Measurements from ENCODE around the gene RAX.
"Not testable (repeated sequence)": the region's sequence is repeated elsewhere in the genome, so short reads cannot be mapped to it uniquely, and the experiment has no call there.

The RAX gene

GRCh38 chr18:59272221-59272888 is 899 bp downstream of the RAX start:
- DNase-seq (ENCODE audit: low read depth), result no peak

GRCh38 chr18:59271606-59272220 is 1.5 kb downstream of the RAX start:
- no peak for DNase-seq (ENCODE audit: low read depth)

GRCh38 chr18:59270689-59271257 is 2.5 kb downstream of the RAX start:
- DNase-seq (ENCODE audit: low read depth), result no peak

GRCh38 chr18:59269563-59270119 is 3.6 kb downstream of the RAX start:
- no peak for DNase-seq (ENCODE audit: low read depth)

- DNase-seq (ENCODE audit: low read depth), result no peak
Measured at GRCh38 chr18:59268721-59269562, 4.3 kb downstream of the RAX start.

GRCh38 chr18:59268127-59268720 is 5.0 kb downstream of the RAX start:
- no peak for DNase-seq (ENCODE audit: low read depth)

GRCh38 chr18:59267503-59268126 is 5.6 kb downstream of the RAX start:
- no peak for DNase-seq (ENCODE audit: low read depth)

GRCh38 chr18:59266886-59267502 is 6.3 kb downstream of the RAX start:
- DNase-seq (ENCODE audit: low read depth), result no peak

GRCh38 chr18:59266459-59266858 is 6.8 kb downstream of the RAX start:
- DNase-seq (ENCODE audit: low read depth), result no peak

- DNase-seq (ENCODE audit: low read depth), result no peak
Measured at GRCh38 chr18:59265974-59266369, 7.3 kb downstream of the RAX start.

- DNase-seq (ENCODE audit: low read depth), result no peak
Measured at GRCh38 chr18:59265246-59265973, 7.8 kb downstream of the RAX start.

- no peak for DNase-seq (ENCODE audit: low read depth)
Measured at GRCh38 chr18:59264651-59265245, 8.5 kb downstream of the RAX start.

- no peak for DNase-seq (ENCODE audit: low read depth)
Measured at GRCh38 chr18:59264121-59264571, 9.1 kb downstream of the RAX start.

- DNase-seq (ENCODE audit: low read depth), result no peak
Measured at GRCh38 chr18:59263661-59264060, 9.6 kb downstream of the RAX start.

GRCh38 chr18:59262243-59262642 is 11.0 kb downstream of the RAX start:
- DNase-seq (ENCODE audit: low read depth), result not testable (repeated sequence)

- DNase-seq (ENCODE audit: low read depth), result not testable (repeated sequence)
Measured at GRCh38 chr18:59261842-59262241, 11.4 kb downstream of the RAX start.

- not testable (repeated sequence) for DNase-seq (ENCODE audit: low read depth)
Measured at GRCh38 chr18:59255491-59255890, 17.8 kb downstream of the RAX start.

- DNase-seq (ENCODE audit: low read depth), result no peak
Measured at GRCh38 chr18:59249199-59249774, 24.0 kb downstream of the RAX start.

GRCh38 chr18:59246796-59247195 is 26.5 kb downstream of the RAX start:
- no peak for DNase-seq (ENCODE audit: low read depth)
